Colonic mucosa (tissue), 4 donors: ENCODE results near the gene ZBTB21. TPM values are rescaled to one million over a fixed set of nuclear protein-coding genes. Genes with fewer than 3 reads are reported as not detected.

ENCODE experiments used
- DNase-seq: peaks from one replicate; pipeline ENCODE4 v3.0.0-alpha.2; 2020
- H3K27ac ChIP-seq: fragments of 200-600 bp; one replicate; pipeline ENCODE4 v1.8.0; 2021
- H3K27me3 ChIP-seq: fragments of 200-600 bp; one replicate; pipeline ENCODE4 v1.8.0; 2021
- H3K36me3 ChIP-seq: fragments of 200-600 bp; one replicate; pipeline ENCODE4 v1.8.0; 2021
- H3K4me1 ChIP-seq: fragments of 200-600 bp; one replicate; pipeline ENCODE4 v1.8.0; 2021; ENCODE audit warnings: mild to moderate bottlenecking
- H3K4me3 ChIP-seq: fragments of 200-600 bp; one replicate; pipeline ENCODE4 v1.8.0; 2021
- H3K9ac ChIP-seq, 2 donors: one replicate each; pipeline ENCODE4 v1.7.0; 2013; ENCODE audit warnings: control low read depth in 2 of 2, low read depth in 2 of 2, low read length in 2 of 2
- H3K9me3 ChIP-seq: fragments of 200-600 bp; one replicate; pipeline ENCODE4 v1.8.0; 2021
- intact Hi-C: fragments of 100-400 bp; cut with DNase I; formaldehyde crosslinking; loops from one replicate; pipeline ENCODE4 v1.14.1; 2022
- total RNA-seq, 2 donors: library from RNA; stranded (reverse); fragmentation: NEBNext Ultra II Directional in 1 of 2; extraction: Animal tissue kit (Norgen Biotek cat#: 25700) in 1 of 2; gene quantifications; one replicate each; pipeline ENCODE4 v1.2.1, GENCODE V29; 2021
- TF ChIP-seq, protein P1 (sequence below): fragments of 200-600 bp; IDR thresholded peaks from one replicate; pipeline ENCODE4 v1.8.0; 2022; ENCODE audit warnings: antibody characterized with exemption, mild to moderate bottlenecking
- donor health status: healthy.
- donor health status: DM: no; HTN: no; CAD: no.
- donor health status: DM: no; HTN: no; CAD: no.

The ZBTB21 gene
- total RNA-seq, 2 donors from 2014 or later: 10.2 to 15.1 TPM

DNA sequence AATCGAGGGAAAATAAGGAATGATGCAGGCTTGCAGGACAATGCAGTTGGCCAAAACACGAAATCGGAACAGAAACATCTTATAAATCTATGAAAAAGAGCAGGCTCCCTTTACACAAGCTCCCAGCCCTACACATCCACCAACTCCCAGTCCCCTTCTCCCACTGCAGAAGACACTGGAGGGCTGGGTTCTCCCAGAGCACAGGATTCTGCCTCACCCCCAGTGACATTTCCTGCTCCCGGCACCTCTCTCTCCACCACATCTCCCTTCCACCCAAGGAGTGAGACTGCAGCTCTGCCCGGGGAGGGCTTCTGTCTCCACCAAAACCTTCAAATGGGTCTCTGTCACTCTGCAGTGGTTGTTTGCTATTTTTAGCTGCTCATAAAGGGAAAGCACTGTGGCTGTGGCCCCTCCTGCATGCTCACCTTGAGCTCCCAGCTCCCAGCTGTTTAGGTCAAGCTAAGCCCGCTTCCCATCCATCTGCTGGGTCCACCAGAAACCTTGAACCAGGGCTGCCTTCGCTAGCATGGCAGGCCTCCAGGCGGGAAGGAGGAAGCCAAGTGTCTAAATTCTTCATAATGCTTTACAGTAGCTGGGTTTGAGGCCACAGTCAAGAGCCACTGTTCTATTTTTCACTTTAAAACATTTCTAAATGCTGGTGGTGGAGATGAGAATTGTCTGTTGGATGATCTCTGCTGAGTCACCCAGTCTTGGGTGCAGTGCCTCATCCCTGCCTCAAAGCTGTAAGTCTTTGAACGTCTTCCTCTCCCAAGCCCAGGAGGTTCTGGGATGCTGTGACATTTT lies 53.0 kb downstream of the ZBTB21 start:
- H3K36me3 ChIP-seq: no peaks in the 10 kb centered on the region
- H3K4me3 ChIP-seq: no peak overlapping the region
- DNase-seq: no peak
- peaks cover 5% of the 10 kb centered on the region for H3K4me1 ChIP-seq
- TF ChIP-seq, protein P1, sequence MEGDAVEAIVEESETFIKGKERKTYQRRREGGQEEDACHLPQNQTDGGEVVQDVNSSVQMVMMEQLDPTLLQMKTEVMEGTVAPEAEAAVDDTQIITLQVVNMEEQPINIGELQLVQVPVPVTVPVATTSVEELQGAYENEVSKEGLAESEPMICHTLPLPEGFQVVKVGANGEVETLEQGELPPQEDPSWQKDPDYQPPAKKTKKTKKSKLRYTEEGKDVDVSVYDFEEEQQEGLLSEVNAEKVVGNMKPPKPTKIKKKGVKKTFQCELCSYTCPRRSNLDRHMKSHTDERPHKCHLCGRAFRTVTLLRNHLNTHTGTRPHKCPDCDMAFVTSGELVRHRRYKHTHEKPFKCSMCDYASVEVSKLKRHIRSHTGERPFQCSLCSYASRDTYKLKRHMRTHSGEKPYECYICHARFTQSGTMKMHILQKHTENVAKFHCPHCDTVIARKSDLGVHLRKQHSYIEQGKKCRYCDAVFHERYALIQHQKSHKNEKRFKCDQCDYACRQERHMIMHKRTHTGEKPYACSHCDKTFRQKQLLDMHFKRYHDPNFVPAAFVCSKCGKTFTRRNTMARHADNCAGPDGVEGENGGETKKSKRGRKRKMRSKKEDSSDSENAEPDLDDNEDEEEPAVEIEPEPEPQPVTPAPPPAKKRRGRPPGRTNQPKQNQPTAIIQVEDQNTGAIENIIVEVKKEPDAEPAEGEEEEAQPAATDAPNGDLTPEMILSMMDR: no peak
- no peak overlapping the region for H3K9ac ChIP-seq
- intact Hi-C loops: no loop called here
- H3K27ac ChIP-seq: peak overlapping the region; percentile 42
- H3K27me3 ChIP-seq: no peaks in the 10 kb centered on the region
- H3K9me3 ChIP-seq: no peaks in the 10 kb centered on the region

DNA sequence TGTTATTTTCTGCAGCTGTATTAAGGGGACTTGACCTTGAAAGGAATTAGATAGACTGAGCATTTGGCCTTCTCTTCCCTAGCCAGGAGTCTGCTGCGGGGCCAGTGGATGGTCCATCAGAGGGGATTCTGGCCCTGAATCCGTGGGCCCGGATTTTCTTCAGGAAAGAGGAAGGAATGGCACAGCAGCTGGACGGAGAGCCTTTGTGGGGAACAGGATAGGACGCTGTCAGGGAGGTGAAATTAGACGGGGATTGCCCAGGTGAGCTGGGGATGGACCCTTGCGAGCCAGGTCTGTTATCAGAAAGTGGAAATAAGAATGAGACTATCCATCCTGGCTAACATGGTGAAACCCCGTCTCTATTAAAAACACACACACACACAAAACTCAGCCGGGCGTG lies 54.6 kb downstream of the ZBTB21 start:
- no peaks in the 10 kb centered on the region for H3K36me3 ChIP-seq
- no peaks in the 10 kb centered on the region for H3K9me3 ChIP-seq
- H3K27me3 ChIP-seq: no peaks in the 10 kb centered on the region
- TF ChIP-seq, protein P1: no peak
- peaks cover 5% of the 10 kb centered on the region for H3K4me1 ChIP-seq
- DNase-seq: no peak
- no peak overlapping the region for H3K27ac ChIP-seq
- intact Hi-C loops: no loop called here
- no peak overlapping the region for H3K4me3 ChIP-seq
- no peak overlapping the region for H3K9ac ChIP-seq

DNA sequence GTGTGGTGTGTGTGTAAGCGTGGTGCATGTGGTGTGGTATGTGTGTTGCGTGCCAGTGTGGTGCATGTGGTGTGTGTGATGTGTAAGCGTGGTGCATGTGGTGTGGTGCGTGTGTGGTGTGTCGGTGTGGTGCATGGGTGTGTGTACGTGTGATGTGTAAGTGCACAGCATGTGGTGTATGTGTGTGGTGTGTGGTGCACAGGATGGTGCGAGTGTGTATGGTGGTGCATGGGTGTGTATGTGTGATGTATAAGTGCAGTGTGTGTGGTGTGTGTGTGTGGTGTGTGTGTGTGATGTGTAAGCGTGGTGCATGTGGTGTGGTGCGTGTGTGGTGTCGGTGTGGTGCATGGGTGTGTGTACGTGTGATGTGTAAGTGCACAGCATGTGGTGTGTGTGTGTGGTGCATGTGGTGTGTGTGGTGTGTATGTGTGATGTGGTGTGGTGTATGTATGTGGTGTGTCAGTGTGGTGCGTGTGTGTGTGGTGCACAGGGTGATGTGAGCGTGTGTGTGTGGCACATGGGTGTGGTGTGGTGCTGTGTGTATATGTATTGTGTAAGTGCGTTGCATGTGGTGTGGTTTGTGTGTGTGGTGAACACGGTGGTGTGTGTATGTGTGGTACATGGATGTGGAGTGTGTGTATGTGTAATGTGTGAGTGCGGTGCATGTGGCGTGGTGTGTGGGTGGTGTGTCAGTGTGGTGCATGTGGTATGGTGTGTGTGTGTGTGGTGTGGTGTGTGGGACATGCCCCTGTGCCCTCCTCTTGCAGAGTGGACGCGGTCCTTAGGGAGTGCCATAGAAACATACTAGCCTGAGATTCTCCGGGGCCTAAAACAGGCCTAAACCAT lies 55.3 kb downstream of the ZBTB21 start:
- no peaks in the 10 kb centered on the region for H3K36me3 ChIP-seq
- no peak overlapping the region for H3K9ac ChIP-seq
- H3K4me3 ChIP-seq: no peak overlapping the region
- no peaks in the 10 kb centered on the region for H3K27me3 ChIP-seq
- H3K4me1 ChIP-seq: peaks cover 5% of the 10 kb centered on the region
- H3K9me3 ChIP-seq: no peaks in the 10 kb centered on the region
- no peak overlapping the region for H3K27ac ChIP-seq
- intact Hi-C loops: no loop called here
- no peak for DNase-seq
- TF ChIP-seq, protein P1: no peak

DNA sequence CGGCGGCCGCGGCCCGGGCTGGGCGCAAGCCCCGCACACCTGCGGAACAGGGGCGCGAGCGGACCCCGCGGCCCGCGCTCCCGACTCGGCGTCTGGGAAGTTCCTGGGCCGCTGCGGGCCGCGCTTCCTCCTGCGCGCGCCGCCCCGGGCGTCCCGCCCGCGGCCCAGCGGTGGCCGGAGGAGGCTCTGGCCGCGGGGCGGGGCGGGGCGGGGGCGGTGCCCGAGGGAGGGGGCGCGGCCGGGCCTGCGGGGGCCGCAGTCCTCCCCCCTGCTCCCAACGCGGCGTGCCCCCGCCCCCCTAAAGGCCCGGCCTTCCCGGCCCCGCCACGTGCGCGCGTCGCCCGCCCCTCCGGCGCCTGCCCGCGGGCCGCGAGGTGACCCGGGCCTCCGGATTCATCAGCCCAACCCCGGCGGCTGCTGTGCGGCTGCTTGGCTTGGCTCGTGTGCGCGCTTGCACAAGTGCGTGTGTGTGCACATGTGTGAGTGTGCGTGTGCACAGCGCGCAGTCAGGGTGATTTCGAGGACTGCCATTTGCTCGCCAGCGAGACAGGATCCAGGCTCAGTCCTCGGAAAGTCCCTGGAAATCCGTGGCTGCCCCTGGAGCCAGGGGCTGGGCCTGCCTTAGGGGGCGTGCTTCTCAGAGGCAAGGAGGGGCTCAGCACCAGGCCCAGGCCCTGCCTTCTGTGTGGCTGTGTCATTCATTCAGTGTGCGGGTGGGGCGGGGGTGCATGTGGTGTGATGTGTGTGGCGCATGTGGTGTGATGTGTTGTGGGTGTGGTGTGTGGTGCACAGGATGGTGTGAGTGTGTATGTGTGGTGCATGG lies 56.1 kb downstream of the ZBTB21 start, which contains the start of gene C2CD2:
C2CD2 (minus strand) TSS at position 188 of the 823 bp plus-strand sequence. CDS start 370 bp downstream, outside the sequence.
- Histone ChIP-seq H3K4me1 (peaks cover 5% of the 10 kb centered on the region), H3K27ac (no peak within 1 kb of the TSS), H3K9ac (peak within 1 kb of the TSS; percentile 59 to 88), H3K36me3 (no peaks in the 10 kb centered on the region), H3K4me3 (peak within 1 kb of the TSS; percentile 71), H3K27me3 (no peaks in the 10 kb centered on the region), H3K9me3 (no peaks in the 10 kb centered on the region)
- intact Hi-C loops: no loop called here
- TF ChIP-seq, protein P1: no peak
- peak; percentile 68 for DNase-seq
